Measurements from ENCODE around the gene GTPBP4.

GTPBP4 gene

DNA sequence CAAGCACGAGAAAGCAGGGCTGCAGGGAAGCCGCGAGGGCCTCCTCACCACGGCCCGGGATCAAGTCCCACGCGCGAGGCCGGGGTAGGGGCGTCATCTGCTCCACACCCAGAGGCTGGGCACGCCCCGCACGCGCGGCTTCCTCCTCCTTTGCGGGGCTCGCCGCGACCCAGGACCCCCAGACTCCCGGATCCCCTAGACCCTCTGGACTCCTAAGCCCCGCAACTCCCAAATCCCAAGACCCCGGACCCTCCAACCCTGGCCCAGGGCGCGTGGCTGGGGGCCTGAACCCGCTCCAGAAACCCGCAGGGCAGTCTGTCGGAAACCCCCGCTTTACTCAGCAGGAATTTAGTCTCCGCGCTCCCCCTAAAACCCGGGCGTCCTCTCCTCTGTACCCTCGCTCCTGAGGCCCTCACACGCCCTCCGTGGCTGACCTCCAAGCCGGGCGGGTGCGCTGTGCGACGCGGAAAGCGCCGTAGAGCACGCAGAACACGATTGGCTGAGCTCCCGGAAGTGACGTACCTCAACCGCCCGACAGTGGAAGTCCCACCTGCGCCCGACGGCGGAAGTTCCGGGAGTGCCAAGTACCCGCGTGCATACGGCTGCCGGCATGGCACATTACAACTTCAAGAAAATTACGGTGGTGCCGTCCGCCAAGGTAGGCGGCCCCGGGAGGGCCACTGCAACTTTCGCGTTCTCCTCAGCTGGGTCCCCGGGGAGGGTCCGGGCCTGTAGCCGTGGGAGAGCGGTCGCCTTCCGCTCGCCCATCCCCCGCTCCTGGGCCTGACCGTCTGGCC lies at the start of gene GTPBP4:
Gene GTPBP4 (plus strand): TSS at position 565 of the 797 bp plus-strand sequence. CDS start 46 bp downstream, at position 611.
- in situ Hi-C loops (cut with HindIII; ENCODE audit: low sequenced_read_pairs): loop anchor here (5.0 to 10.0 kb wide), 2 partner anchors 57 to 71 kb away; partner anchors contain the start of gene IDI1

DNA sequence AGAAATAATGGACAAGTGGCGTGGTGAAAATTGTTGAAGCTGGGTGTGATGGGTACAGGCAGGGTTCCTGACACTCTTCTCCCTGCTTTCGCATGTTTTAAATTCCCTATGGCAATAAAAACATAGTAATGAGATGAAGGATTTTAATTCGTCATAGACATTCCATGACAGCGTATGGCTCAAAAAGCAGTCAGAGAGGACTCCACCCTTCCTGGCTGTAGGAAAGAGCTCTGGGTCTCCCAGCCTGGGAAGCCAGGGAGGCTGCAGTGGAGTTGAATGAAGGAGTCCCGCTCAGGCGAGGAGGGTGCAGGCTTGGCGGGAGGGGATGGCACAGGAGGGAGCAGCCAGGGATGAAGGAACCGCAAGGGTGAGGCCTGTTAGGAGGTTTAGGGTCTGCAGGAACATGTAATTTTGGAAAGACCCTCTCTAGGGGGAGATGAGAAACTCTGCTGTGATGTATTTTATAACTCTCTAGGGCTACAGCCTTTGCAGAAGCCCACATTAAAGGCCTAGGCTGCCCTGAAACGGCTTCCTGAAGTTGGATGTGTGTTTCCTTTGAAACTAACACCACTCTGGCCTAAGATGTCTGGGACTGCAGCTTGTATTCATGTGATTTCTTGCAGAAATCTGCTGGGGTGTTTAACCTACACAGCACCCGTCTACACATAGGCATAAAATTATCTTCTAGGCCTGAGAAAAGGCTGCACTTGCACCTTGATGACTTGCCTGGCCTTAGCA lies 49.1 kb upstream of the GTPBP4 start:
- in situ Hi-C loops (cut with HindIII; ENCODE audit: low sequenced_read_pairs): no loop called here

DNA sequence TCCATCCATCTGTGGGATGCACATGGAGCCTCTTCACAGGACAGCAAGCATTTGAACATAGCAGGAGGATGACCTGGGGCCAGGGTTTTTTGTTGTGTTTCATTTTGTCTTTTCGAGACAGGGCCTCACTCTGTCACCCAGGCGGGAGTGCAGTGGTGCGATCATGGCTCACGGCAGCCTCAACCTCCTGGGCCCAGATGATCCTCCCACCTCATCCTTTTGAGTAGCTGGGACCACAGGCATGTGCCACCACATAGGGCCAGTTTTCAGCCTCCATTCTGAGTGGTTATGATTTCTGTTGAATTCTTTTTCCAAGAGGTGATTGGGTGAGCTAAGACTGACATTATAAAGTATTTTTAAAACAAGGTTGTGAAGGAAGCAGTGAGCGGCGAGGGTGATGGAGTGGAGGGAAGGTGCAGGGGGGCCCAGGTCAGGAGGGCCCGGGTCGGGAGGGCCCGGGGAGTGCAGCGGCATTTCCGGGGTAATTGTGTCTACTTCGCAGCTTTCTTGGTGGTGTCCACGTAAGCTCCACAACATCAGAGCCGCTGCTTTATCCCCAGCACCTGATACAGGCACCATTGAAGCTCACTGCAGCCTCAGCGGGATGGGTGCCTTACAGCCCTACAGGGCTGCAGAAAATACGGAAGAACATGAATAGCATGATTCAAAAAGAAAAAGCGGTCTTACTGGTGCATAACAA lies 44.8 kb upstream of the GTPBP4 start:
- in situ Hi-C loops (cut with HindIII; ENCODE audit: low sequenced_read_pairs): no loop called here

DNA sequence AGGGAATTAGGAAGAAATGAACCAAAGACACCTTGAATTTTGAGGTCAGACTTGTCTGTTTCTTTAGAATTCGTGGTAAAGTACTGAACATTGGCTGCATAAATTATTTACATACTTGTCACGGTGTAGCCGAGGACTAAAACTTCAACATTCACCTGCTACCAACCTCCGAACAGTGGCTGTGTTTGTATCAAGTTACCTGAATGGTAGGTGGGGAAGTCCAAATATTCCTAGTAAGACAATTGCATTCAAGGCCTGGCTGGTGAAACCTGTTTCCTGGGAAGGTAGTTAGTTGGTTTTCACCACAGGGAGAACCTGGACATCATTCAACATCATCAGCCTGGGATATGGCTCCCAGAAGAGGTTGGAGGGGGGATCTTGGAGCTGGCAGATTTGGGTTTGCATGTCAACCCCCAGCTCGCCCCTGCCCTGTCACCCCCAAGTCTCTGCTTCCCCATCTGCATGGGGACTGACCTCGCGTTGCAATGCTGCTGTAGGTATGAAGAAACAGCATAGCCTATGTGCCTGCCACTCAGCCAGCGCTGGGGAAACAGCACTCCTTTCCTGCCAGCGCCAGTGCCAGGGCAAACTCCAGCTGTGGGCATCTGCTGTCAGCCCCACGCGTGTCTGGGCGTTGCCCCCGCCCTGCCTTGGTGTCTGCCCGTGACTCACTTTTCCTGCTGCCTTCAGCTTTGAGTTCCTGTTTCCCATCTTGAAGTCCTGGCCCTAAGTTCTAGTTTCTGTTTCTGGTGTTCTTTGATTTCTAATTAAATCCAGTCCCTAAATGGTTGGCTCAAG lies 44.0 kb upstream of the GTPBP4 start:
- in situ Hi-C loops (cut with HindIII; ENCODE audit: low sequenced_read_pairs): no loop called here

DNA sequence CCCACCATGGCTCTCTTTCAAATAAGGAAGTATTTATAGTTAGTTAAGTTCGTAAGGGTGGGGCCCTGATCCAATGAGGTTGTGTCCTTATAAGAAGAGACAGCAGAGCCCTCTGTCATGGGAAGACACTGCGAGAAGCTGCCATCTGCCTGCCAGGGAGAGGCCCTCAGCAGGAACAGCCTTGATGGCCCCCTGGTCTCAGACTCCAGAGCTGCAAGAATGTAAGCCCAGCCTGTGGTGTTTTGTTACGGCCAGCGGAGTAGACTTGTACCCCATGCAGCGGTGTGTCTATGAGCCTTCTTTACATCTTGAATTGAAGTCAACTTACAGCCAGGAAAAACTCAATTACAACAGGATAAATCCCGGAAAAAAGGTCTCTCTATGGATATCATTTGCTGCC lies 42.5 kb upstream of the GTPBP4 start:
- in situ Hi-C loops (cut with HindIII; ENCODE audit: low sequenced_read_pairs): no loop called here

DNA sequence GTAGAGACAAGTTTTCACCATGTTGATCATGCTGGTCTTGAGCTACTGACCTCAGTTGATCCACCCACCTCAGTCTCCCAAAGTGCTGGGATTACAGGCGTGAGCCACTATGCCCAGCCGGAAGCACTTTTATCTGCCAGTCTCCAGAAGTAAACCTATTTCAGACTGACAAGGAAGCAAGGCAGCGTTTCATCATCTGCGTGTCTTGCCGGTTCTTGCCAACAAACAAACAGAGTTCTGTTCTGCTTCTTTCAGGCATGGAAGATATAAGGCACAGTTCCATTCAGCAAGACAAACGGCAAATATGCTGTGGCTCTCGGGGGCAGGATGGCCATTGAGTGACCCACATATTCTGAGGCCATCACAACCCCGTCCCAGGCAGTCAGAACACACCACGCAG lies 41.2 kb upstream of the GTPBP4 start:
- in situ Hi-C loops (cut with HindIII; ENCODE audit: low sequenced_read_pairs): no loop called here

DNA sequence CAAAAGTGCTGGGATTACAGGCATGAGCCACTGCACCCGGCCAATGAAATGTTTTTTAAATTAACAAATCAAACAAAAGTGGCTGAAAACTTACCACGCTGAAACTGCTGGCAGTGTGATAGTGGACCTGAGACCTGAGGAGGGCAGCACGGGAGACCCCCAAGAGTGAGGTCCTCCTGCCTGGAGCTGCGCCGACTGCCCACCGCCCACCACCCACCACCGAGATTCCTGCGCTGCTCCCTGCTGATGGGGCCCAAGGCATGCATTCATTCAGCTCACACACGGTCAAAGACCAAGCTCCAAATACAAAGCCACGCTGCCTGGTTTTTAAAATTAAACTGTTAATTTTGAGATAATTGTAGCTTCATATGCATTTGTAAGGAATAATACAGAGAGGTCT lies 40.4 kb upstream of the GTPBP4 start:
- in situ Hi-C loops (cut with HindIII; ENCODE audit: low sequenced_read_pairs): no loop called here

DNA sequence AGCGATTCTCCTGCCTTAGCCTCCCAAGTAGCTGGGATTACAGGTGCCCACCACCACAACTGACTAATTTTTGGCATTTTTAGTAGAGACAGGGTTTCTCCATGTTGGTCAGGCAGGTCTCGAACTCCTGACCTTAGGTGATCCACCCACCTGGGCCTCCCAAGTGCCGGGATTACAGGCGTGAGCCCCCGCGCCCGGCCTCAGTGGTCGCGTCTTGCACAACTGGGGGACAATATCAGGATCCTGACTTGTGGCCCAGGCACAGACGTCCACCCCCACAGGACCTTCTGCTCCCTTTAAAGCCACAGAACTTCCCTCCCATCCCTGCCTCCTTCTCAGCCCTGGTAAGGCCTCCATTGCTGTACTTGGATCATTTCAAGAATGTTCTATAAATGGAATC lies 39.9 kb upstream of the GTPBP4 start:
- in situ Hi-C loops (cut with HindIII; ENCODE audit: low sequenced_read_pairs): no loop called here

DNA sequence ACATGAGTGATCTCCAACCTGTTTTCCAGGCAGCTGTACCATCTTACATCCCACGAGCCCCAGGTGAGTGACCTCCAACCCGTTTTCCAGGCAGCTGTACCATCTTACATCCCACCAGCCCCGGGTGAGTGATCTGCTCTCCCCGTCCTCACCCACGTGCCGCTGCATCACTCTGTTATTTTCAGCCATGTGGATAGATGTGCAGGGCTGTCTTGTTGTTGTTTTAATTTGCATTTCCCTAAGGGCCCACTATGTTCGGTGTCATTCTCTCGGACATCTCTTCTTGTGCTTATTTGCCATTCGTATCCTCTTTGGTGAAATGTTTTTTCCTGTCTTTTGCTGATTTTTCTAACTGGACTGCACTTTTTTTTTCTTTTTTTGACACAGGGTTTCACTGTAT lies 38.8 kb upstream of the GTPBP4 start:
- in situ Hi-C loops (cut with HindIII; ENCODE audit: low sequenced_read_pairs): no loop called here

DNA sequence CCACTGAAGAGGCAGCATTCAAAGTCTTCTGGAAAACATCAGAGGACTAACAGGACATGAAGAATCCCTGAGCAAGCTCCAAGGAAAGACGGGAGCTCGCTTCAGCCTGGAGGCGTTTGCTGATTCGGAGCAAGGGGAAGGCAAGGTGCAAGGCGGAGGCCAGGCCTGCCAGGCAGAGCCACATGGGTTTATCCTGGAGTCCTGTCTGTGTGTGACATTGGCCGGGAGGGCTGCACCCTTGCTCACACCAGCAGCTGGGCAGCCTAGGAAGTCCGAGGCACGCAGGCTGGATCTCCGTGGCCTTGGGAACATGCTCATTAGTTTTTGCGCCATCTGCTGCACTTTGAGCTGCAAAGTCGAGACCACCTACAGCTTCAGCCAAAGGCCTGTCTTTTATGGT lies 34.4 kb upstream of the GTPBP4 start:
- in situ Hi-C loops (cut with HindIII; ENCODE audit: low sequenced_read_pairs): no loop called here

DNA sequence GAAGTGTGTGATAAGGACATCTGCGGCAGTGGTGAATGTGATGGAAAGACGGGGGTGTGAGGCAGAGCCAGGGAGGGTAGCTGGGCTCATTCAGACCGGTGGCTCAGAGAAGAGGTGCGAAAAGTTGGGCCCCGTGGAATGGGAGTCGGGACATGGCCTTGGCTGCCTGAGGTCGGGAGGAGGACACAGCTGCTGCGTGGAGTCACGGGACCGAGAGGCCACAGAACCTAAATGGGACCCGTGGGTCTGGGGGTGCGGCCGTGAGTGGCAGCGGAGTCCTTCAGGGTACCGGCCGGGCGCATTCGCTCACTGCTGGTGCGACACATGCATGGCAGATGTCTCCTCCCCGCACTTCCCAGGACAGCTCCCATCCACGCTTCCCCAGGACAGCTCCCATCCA lies 33.8 kb upstream of the GTPBP4 start:
- in situ Hi-C loops (cut with HindIII; ENCODE audit: low sequenced_read_pairs): no loop called here

DNA sequence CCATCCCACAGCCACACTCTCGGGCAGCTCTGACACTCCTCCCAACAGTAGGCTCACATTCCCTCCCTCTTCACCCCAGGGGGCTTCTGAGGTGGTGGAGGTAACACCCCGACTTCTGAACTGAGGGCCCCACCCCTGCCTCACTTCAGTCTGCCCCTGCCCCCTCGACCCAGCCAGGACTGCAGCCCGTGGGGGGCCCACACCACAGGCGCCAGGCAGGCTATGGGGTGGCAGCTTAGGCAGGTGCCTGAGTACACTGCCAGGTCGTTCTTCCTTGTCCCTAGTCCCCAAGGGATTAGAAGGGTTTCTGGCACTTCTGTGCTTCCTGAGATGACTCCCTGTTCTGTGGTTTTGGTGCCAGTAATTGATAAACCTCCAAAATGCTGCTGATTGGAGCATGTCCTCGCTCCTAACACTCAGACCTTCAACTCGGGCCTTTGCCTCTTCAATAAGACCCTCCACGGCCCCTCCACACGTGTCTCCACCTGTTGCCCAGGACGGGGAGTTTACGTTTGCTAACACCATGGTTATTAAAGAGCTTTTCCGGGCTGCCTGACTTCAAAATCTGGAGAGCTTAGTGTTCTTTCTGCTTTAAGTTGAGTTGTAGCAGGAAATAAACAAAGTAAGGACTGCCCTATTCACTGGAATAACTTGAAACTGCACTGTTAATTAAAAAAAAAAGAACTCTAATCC lies 33.0 kb upstream of the GTPBP4 start:
- in situ Hi-C loops (cut with HindIII; ENCODE audit: low sequenced_read_pairs): no loop called here

DNA sequence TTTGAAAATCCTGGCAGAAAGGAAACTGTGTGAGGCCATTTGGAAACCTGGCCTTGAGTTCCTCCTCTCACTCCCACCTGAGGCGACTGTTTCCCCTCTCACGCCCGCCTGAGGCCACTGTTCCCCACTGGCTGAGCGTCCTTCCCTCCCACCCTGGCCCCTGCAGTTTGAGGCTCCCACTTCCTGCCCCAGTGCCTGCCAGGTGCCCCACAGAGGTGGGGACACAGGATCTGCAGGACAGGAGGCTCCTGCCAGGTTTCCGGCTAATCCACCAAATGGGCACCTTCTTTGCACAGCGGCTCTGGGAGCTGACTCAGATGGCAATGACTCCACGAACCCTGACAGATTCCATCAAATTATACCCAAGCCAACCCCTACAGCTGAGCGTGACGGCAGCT lies 32.4 kb upstream of the GTPBP4 start:
- in situ Hi-C loops (cut with HindIII; ENCODE audit: low sequenced_read_pairs): no loop called here

DNA sequence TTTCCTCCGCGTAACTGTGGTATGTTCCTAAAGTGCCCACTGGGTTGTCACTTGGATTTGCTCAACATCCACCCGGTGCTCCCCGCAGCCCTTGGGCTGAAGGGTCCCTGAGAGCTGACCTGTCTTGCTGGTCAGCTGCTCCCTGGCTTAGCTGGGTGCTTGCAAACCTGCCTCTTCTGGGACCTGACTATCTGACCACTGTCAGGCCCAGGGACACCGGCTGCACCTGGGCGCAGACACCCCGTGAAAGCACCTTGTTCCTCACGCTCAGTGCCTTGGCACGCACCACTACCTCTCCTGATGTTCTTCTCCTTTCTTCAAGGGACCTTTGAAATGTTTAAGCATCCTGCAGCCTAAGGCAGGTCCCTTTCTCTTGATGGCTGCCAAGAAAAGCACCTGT lies 30.1 kb upstream of the GTPBP4 start:
- in situ Hi-C loops (cut with HindIII; ENCODE audit: low sequenced_read_pairs): no loop called here

DNA sequence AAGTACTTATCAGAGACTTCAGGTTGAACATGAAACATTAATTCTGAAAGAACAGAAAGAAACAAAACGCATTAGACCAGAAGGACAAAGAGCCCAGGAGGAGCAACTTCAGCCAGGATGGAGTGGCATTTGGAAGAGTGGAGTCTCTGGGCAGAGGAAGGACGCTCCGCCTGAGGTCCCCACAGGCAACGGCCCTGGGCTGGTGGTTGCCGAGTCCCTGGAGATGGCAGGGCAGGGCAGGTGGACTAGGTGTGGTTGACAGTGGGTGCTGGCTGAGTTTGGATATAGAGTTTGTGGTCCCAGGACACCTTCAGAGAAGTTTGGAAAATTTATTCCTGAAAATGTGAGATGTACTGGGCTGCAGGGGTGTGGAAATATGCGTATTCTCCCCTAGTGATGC lies 29.4 kb upstream of the GTPBP4 start:
- in situ Hi-C loops (cut with HindIII; ENCODE audit: low sequenced_read_pairs): no loop called here

DNA sequence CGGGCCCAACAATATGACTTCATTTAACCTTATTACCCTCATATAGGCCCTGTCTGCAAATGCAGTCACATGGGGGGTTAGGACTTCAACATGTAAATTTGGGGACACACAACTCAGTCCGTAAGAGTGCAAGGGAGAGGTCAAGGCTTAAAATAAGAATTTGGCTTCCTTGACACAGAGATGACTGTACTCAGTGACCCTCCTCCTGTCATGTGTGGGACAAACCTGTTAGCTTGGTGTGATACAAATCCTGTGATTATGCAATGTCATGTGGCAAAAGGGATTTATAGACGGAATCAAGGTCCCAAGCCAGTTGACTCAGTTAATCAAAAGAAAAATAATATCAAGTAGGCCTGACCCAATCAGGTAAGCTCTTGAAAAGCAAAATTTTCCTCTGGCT lies 25.9 kb upstream of the GTPBP4 start:
- in situ Hi-C loops (cut with HindIII; ENCODE audit: low sequenced_read_pairs): no loop called here

DNA sequence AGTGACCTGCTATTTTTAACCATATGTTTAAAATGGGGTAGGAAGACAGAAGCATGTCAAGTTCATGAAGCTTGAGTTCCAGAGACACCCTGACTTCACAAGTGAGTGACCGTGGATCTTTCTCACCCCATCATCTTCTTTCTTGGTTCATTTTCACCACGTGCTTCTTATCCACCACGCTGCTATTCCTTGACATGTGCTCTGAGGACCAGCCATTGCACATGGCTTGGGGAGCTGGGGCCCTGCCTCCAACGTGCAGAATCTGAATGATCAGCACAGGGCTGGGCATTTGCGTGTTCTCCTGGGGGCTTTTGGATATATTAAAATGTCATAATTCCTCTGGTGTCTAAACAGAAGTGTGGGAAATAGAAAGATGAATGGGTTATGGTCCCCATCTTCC lies 25.0 kb upstream of the GTPBP4 start:
- in situ Hi-C loops (cut with HindIII; ENCODE audit: low sequenced_read_pairs): no loop called here

DNA sequence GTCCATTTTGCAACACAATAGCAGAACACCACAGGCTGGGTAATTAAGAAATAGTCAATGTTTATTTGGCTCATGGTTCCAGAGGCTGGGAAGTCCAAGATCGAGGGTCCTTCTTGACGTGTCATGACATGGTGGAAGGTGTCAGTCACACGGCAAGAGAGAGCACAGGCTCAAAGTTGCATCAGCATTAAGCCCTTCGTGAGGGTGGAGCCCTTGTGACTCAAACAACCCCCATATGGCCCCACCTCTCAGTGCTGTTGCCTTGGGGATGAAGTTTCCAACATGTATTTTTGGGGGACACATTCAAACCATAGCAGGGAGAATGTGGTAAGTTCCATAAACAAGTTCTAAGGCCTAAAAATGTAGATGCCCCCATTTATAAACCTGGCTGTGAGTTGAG lies 24.6 kb upstream of the GTPBP4 start:
- in situ Hi-C loops (cut with HindIII; ENCODE audit: low sequenced_read_pairs): no loop called here

DNA sequence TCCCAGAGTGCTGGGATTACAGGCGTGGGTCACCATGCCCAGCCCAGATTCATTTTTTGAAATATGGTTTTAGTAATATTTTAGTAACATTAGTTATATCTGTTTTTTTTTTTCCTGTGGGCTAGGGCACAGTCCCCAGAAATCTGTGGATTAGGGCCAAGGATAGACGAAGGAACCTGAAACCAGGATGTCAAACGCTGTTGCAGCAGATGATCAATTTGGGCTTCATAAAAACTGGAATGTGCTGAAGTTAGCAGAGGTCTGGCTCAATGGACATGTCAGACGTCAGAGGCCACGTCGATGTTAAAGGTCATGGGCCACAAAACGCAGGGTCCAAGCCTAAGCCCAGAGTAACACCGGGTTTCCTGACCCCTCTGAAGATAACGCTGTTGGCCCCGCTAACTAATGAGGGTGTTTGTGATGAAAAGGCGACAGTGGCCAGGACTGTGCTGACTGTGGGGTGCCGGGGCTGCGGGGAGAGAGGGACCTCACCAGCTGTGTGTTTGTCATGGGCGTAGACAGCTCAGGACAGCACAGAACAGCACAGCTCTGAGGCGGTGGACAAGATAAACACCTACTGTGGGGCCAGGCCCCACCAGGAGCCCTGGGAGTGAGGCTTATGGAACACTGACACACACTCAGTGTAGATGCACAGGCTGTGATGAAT lies 23.8 kb upstream of the GTPBP4 start:
- in situ Hi-C loops (cut with HindIII; ENCODE audit: low sequenced_read_pairs): no loop called here

DNA sequence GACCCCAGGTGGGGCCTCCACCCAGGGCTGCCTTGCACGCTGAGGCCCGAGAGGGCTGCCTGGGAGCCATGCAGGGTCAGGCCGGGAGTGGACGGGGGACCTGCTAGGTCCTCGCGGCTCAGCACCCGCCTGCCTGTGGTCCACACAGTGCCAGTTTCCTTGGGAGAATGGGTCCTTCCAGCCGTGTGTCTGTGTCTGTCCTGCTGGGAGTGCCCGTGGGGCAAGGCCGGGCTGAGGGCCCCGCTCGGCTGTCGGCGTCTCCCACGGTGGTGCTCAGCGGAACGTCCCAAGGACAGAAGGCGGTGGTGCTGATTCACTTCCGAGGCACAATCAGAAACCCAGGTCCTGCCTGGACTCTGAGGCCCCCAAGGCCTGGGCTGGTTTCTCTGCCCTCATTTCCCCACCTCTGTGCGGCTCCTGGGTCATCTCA lies 23.2 kb upstream of the GTPBP4 start:
- in situ Hi-C loops (cut with HindIII; ENCODE audit: low sequenced_read_pairs): no loop called here
